ENCODE results near the gene TBC1D22A.

GRCh38 chr22:47209547-47210023, 447.1 kb downstream of the TBC1D22A start:
- TF ChIP-seq EZH2 (IDR thresholded peaks at IDR 0.05; ENCODE audit: low read length) (no peak), CTCF (optimal IDR thresholded peaks at IDR 0.05 in 1 of 3, IDR thresholded peaks at IDR 0.05 in 1 of 3, conservative IDR thresholded peaks at IDR 0.05 in 1 of 3; ENCODE audit: extremely low read depth in 1 of 3, insufficient read depth in 2 of 3, low read length in 3 of 3) (no peak)

Measured in keratinocyte (primary cell).